HL-60 (cell line): ENCODE data around the gene GNG8.

Experiments used
- GABPA ChIP-seq: IDR thresholded peaks from 2 replicates; pipeline ENCODE4 v1.6.1; 2012; ENCODE audit warnings: low read depth
- POLR2AphosphoS5 ChIP-seq: IDR thresholded peaks from 2 replicates; pipeline ENCODE4 v1.6.1; 2012; ENCODE audit warnings: low read depth
- TF ChIP-seq, protein P1 (sequence below): IDR thresholded peaks from one replicate; pipeline ENCODE4 v1.5.1; 2011; ENCODE audit warnings: low read length, control low read depth, inconsistent platforms; ENCODE audit not compliant: insufficient read depth

- TF ChIP-seq, protein P1, sequence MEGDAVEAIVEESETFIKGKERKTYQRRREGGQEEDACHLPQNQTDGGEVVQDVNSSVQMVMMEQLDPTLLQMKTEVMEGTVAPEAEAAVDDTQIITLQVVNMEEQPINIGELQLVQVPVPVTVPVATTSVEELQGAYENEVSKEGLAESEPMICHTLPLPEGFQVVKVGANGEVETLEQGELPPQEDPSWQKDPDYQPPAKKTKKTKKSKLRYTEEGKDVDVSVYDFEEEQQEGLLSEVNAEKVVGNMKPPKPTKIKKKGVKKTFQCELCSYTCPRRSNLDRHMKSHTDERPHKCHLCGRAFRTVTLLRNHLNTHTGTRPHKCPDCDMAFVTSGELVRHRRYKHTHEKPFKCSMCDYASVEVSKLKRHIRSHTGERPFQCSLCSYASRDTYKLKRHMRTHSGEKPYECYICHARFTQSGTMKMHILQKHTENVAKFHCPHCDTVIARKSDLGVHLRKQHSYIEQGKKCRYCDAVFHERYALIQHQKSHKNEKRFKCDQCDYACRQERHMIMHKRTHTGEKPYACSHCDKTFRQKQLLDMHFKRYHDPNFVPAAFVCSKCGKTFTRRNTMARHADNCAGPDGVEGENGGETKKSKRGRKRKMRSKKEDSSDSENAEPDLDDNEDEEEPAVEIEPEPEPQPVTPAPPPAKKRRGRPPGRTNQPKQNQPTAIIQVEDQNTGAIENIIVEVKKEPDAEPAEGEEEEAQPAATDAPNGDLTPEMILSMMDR = no peak
- TF ChIP-seq POLR2AphosphoS5 = no peak
- no peak for TF ChIP-seq GABPA
Observed at GRCh38 chr19:46591254-46591653, 44.7 kb downstream of the GNG8 start.
